GM12878 (cell line): ENCODE data around the gene SULT2B1. TPM values are rescaled to one million over a fixed set of nuclear protein-coding genes. Genes with fewer than 3 reads are reported as not detected.
A peak's percentile ranks its signal among the peaks of the same experiment; 100 is the strongest.

Experiments used
- ATAC-seq: fragments of 200-7000 bp; cut with Tn5 transposase; 3 replicates; pipeline ENCODE4 v1.9.1; 2020; ENCODE audit warnings: mild to moderate bottlenecking, moderate library complexity
- BruUV-seq: library from RNA; stranded (reverse); fragments of 400-500 nt; replicated peaks from 2 replicates; lab custom pipeline; 2021; lab: Mats Ljungman, UMichigan
- CTCF ChIA-PET: fragments of 300-600 bp; sonication (Branson Sonifier 250); formaldehyde crosslinking; extraction: SDS; loops from one replicate; lab custom pipeline; 2021; ENCODE audit warnings: inconsistent platforms; lab: Yijun Ruan, JAX
- POLR2A ChIA-PET: fragments of 350-600 bp; formaldehyde crosslinking; extraction: SDS; loops from one replicate; lab custom pipeline; 2021; ENCODE audit warnings: inconsistent platforms; lab: Charles Lee
- RAD21 ChIA-PET: fragments of 300-600 bp; sonication (Branson Sonifier 250); formaldehyde crosslinking; loops from one replicate; lab custom pipeline; 2023; ENCODE audit warnings: antibody characterized with exemption; ENCODE audit not compliant: unreplicated experiment; lab: Charles Lee
- SMC1A ChIA-PET: fragments of 300-600 bp; sonication (Branson Sonifier 250); formaldehyde crosslinking; loops from one replicate; lab custom pipeline; 2023; ENCODE audit not compliant: unreplicated experiment, uncharacterized antibody; lab: Charles Lee
- DNase-seq: peaks from one replicate; pipeline ENCODE4 v3.0.0-alpha.2; 2011; ENCODE audit warnings: low read depth, low spot score
- FAIRE-seq: peaks from 3 replicates; lab custom pipeline; 2011; peaks lifted over from hg19 to GRCh38; lab: Jason Lieb, UNC
- H2AFZ ChIP-seq: 2 replicates; pipeline ENCODE4 v1.6.0; 2011; ENCODE audit warnings: low read depth, low read length, control low read depth; ENCODE audit not compliant: control insufficient read depth
- H3K27ac ChIP-seq: 2 replicates; pipeline ENCODE4 v1.5.1; 2011; ENCODE audit warnings: control low read depth; ENCODE audit not compliant: control insufficient read depth, insufficient read depth
- H3K27me3 ChIP-seq, 2 experiments: replicated peaks in 1 of 2; 2 replicates each; pipeline versions ENCODE4 v1.6.0 to v1.6.1; 2011; ENCODE audit warnings: low read length in 1 of 2; ENCODE audit not compliant: control insufficient read depth in 2 of 2, insufficient read depth in 2 of 2
- H3K36me3 ChIP-seq, 2 experiments: 2 replicates each; pipeline ENCODE4 v1.5.1; 2011; ENCODE audit warnings: low read length in 1 of 2; ENCODE audit not compliant: control insufficient read depth in 2 of 2, insufficient read depth in 2 of 2
- H3K4me1 ChIP-seq: 2 replicates; pipeline ENCODE4 v1.6.1; 2011; ENCODE audit warnings: mild to moderate bottlenecking, low read length, moderate library complexity, mixed read lengths; ENCODE audit not compliant: control insufficient read depth, insufficient read depth
- H3K4me2 ChIP-seq: 2 replicates; pipeline ENCODE4 v1.6.0; 2011; ENCODE audit warnings: control low read depth; ENCODE audit not compliant: control insufficient read depth, insufficient read depth
- H3K4me3 ChIP-seq: fragments of 200-600 bp; sonication (generic); 2 replicates; pipeline ENCODE4 v1.5.1; 2016
- H3K79me2 ChIP-seq: 2 replicates; pipeline ENCODE4 v1.6.0; 2011; ENCODE audit warnings: low read length; ENCODE audit not compliant: control insufficient read depth, insufficient read depth
- H3K9ac ChIP-seq: 2 replicates; pipeline ENCODE4 v1.8.0; 2011; ENCODE audit warnings: low read length, control low read depth, mixed read lengths; ENCODE audit not compliant: control insufficient read depth, insufficient read depth
- H3K9me3 ChIP-seq: replicated peaks from 3 replicates; pipeline ENCODE4 v1.5.1; 2011; ENCODE audit warnings: mild to moderate bottlenecking, low read length; ENCODE audit not compliant: control insufficient read depth, insufficient read depth
- H4K20me1 ChIP-seq: 2 replicates; pipeline ENCODE4 v1.6.0; 2011; ENCODE audit not compliant: control insufficient read depth, insufficient read depth
- CREB1 ChIP-seq: IDR thresholded peaks from 2 replicates; pipeline ENCODE4 v1.6.1; 2012; ENCODE audit warnings: low read depth, mild to moderate bottlenecking, inconsistent platforms
- CREM ChIP-seq: IDR thresholded peaks from 2 replicates; pipeline ENCODE4 v1.6.1; 2014; ENCODE audit warnings: antibody characterized with exemption, low read depth
- DPF2 ChIP-seq: fragments of 450-650 bp; IDR thresholded peaks from 2 replicates; pipeline ENCODE4 v1.6.1; 2017; ENCODE audit warnings: mild to moderate bottlenecking
- MTA3 ChIP-seq: IDR thresholded peaks from 2 replicates; pipeline ENCODE4 v1.6.1; 2012; ENCODE audit warnings: low read length, inconsistent platforms, borderline replicate concordance
- RCOR1 ChIP-seq: conservative IDR thresholded peaks from 2 replicates; pipeline ENCODE4 v1.6.1; 2012; ENCODE audit warnings: low read depth, low read length, improper control_type of control experiment
- WGBS: methylation state at CpG from one replicate; pipeline ENCODE4 v1.1.6; 2016; ENCODE audit warnings: low lambda C conversion rate; ENCODE audit not compliant: insufficient replicate concordance, insufficient coverage; ENCODE audit errors: missing lambda C conversion rate; 5-methylcytosine and 5-hydroxymethylcytosine counted together
- in situ Hi-C: fragments of 300-500 bp; cut with MboI; formaldehyde crosslinking; loops from 9 replicates; pipeline ENCODE4 v1.14.3; 2018; ENCODE audit warnings: mixed read lengths
- intact Hi-C: fragments of 100-400 bp; cut with micrococcal nuclease; formaldehyde crosslinking; loops from one replicate; pipeline ENCODE4 v1.14.2; 2022; ENCODE audit not compliant: unreplicated experiment
- polyA plus RNA-seq, 11 experiments: library from polyadenylated mRNA; depleted of rRNA in 4 of 11; unstranded in 6 of 11; stranded (reverse) in 5 of 11; fragments of >200 nt; fragmentation: Nextera tagmentation in 4 of 11; fragmentation: Illumina TruSeq in 1 of 11; extraction: Ambion mirVana in 4 of 11; extraction: Trizol in 1 of 11; gene quantifications; 1 replicate in 1 of 11; 2 replicates in 10 of 11; pipeline versions ENCODE4 v1.2.1 to v1.2.3, GENCODE V29; 2011 to 2016; ENCODE audit warnings: inconsistent platforms in 2 of 11, missing spikeins in 2 of 11, low read depth in 1 of 11
- total RNA-seq, 4 experiments: library from RNA; depleted of rRNA in 3 of 4; stranded (reverse); fragments of >200 nt in 3 of 4; fragmentation: Illumina TruSeq in 1 of 4; extraction: Trizol in 1 of 4; gene quantifications; 2 replicates each; pipeline versions ENCODE4 v1.2.1 to v1.2.3, GENCODE V29; 2013 to 2021
- TF ChIP-seq, protein P1 (sequence below): fragments of 450-650 bp; IDR thresholded peaks from 2 replicates; pipeline ENCODE4 v1.6.1; 2016; ENCODE audit warnings: mild to moderate bottlenecking, moderate library complexity, borderline replicate concordance

SULT2B1 gene
- total and polyA plus RNA-seq, 10 of the 15 experiments (the other 5 are each of a cell fraction or from before 2014, with no cell fraction given): 0.11 to 0.14 TPM; not detected in 8

DNA sequence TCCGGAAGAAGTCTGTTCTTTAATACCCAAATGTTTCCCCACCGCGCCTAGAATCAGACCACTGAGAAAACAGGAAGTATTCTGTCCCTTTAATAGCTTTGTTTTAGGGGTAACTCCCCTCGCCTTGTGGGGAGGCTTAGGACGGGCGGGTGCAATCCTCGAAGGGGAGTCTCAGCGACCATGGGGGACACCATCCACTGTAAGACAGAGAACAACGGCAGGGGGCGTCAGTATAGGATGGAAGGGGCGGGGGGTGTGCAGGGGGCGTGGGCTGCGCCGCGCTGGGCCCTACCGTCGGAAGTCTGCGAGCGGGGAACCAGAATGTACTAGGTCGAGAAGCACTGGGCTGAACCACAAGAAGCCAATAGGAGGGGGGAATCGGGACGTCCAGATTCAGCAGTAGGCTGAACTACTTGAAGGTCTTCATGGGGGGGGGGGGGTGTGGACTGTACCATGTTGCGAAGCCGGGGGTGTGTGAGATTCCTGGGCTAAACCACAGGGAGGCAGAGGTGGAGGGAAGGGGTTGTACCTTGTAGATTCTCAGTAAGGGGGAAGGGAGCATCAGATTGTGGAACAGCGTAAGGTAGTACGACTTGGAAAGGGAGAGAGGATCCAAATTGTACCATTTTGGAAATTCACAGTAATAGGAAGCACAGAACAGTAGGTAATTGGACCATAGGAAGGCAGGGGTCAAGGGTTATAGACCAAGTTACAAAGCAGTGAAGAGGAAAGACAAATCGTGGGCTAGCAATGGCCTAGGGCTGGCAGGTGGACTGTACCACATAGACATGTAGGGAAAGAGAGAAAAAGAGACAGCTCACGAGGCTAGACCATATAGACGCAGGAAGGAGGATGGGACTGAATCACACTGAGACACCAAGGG lies 86.2 kb downstream of the SULT2B1 start (continued):
- TF ChIP-seq, protein P1, sequence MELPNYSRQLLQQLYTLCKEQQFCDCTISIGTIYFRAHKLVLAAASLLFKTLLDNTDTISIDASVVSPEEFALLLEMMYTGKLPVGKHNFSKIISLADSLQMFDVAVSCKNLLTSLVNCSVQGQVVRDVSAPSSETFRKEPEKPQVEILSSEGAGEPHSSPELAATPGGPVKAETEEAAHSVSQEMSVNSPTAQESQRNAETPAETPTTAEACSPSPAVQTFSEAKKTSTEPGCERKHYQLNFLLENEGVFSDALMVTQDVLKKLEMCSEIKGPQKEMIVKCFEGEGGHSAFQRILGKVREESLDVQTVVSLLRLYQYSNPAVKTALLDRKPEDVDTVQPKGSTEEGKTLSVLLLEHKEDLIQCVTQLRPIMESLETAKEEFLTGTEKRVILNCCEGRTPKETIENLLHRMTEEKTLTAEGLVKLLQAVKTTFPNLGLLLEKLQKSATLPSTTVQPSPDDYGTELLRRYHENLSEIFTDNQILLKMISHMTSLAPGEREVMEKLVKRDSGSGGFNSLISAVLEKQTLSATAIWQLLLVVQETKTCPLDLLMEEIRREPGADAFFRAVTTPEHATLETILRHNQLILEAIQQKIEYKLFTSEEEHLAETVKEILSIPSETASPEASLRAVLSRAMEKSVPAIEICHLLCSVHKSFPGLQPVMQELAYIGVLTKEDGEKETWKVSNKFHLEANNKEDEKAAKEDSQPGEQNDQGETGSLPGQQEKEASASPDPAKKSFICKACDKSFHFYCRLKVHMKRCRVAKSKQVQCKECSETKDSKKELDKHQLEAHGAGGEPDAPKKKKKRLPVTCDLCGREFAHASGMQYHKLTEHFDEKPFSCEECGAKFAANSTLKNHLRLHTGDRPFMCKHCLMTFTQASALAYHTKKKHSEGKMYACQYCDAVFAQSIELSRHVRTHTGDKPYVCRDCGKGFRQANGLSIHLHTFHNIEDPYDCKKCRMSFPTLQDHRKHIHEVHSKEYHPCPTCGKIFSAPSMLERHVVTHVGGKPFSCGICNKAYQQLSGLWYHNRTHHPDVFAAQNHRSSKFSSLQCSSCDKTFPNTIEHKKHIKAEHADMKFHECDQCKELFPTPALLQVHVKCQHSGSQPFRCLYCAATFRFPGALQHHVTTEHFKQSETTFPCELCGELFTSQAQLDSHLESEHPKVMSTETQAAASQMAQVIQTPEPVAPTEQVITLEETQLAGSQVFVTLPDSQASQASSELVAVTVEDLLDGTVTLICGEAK: peak; percentile 65; the same call in 1 of the 2 replicates
- TF ChIP-seq RCOR1: no peak

DNA sequence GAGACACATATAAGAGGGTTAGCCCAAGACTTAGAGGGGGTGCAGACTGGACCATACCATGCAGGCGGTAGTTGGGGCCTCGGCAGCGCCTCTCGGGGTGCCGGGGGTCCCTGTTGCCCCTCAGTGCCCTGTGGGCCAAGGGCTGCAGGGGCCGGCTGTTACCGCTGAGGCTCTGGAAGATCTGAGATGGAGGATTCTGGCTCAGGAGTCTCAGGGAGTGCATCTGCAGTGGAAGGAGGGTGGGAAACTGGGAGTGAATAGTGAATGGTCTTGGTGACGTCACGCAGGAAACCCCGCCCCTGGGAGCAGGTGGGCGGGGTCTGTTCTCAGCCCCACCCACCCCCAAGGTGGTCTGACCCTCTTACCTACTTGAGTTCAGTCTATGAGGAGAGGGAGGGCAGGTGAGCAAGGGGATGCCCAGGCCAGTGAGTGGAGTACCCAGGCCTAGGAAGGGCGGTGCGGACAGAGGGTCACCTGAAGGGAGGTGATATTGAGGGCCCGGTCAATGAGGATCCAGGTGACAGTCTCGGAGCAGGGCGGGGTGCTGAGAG lies 86.9 kb downstream of the SULT2B1 start:
- Histone ChIP-seq H3K4me3 (no peak overlapping the region), H4K20me1 (no peaks in the 10 kb centered on the region), H3K79me2 (peaks cover 3% of the 10 kb centered on the region), H3K9me3 (no peaks in the 10 kb centered on the region), H3K27ac (peak overlapping the region; percentile 93), H3K9ac (peak overlapping the region; percentile 72; the same call in 1 of the 2 replicates), H3K36me3 (no peaks in the 10 kb centered on the region), H2AFZ (peak overlapping the region; percentile 97), H3K27me3 (no peaks in the 10 kb centered on the region), H3K4me1 (peaks cover 18% of the 10 kb centered on the region), H3K4me2 (peak overlapping the region; percentile 91)
- intact Hi-C loops: loop anchor here (10.0 kb wide), 1 partner anchor 326 kb away; the partner anchor contains the start of gene FTL
- ChIA-PET RAD21 (no interaction called here), CTCF (interaction anchor here (1.1 to 1.2 kb wide), 2 partner anchors 36 to 156 kb away, joined by 3 read pairs; no protein-coding TSS in a partner anchor), POLR2A (interaction anchor here (0.6 to 1.7 kb wide), 2 partner anchors 19 to 20 kb away, joined by 3 to 5 read pairs; partner anchors contain the start of genes RPL18 and SPHK2), SMC1A (no interaction called here)
- DNase-seq (no peak), ATAC-seq (no peak), FAIRE-seq (no peak)
- peak; percentile 27; the same call in 1 of the 2 replicates for TF ChIP-seq CREM
- no peak for TF ChIP-seq MTA3
- TF ChIP-seq DPF2: 0 out of 2 replicates have a peak, but pooled peaks have one; percentile 12
- 0 out of 2 replicates have a peak, but pooled peaks have one; percentile 53 for TF ChIP-seq CREB1
- in situ Hi-C loops: loop anchor here (25.0 kb wide), 1 partner anchor 1248 kb away; the partner anchor contains the start of genes AKT1S1, IL4I1 and TBC1D17
- BruUV-seq: no TSS peak
- 84% methylated on average over 14 of the region's 16 CpGs for WGBS
